ENCODE results near the gene MARCHF3. TPM values are rescaled to one million over a fixed set of nuclear protein-coding genes. Genes with fewer than 3 reads are reported as not detected.
A peak's percentile ranks its signal among the peaks of the same experiment; 100 is the strongest.

The MARCHF3 gene, protein sequence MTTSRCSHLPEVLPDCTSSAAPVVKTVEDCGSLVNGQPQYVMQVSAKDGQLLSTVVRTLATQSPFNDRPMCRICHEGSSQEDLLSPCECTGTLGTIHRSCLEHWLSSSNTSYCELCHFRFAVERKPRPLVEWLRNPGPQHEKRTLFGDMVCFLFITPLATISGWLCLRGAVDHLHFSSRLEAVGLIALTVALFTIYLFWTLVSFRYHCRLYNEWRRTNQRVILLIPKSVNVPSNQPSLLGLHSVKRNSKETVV
- total RNA-seq = 33.5 and 34.5 TPM in 2 replicates
- long read RNA-seq, full-length matches to known transcripts = 177 of 204 reads
- long read RNA-seq, partial matches to known transcripts = 2 of 204 reads
- long read RNA-seq, other reads (novel, unspliced or antisense) = 25 of 204 reads

- peaks cover 4% of the 10 kb centered on the region for H3K27me3 Mint-ChIP-seq (ENCODE audit: unreplicated experiment)
- no peaks in the 10 kb centered on the region for H3K9me3 Mint-ChIP-seq (ENCODE audit: unreplicated experiment)
- peak; percentile 99 for DNase-seq (ENCODE audit: extremely low spot score, unreplicated experiment)
- TF ChIP-seq, protein P1, sequence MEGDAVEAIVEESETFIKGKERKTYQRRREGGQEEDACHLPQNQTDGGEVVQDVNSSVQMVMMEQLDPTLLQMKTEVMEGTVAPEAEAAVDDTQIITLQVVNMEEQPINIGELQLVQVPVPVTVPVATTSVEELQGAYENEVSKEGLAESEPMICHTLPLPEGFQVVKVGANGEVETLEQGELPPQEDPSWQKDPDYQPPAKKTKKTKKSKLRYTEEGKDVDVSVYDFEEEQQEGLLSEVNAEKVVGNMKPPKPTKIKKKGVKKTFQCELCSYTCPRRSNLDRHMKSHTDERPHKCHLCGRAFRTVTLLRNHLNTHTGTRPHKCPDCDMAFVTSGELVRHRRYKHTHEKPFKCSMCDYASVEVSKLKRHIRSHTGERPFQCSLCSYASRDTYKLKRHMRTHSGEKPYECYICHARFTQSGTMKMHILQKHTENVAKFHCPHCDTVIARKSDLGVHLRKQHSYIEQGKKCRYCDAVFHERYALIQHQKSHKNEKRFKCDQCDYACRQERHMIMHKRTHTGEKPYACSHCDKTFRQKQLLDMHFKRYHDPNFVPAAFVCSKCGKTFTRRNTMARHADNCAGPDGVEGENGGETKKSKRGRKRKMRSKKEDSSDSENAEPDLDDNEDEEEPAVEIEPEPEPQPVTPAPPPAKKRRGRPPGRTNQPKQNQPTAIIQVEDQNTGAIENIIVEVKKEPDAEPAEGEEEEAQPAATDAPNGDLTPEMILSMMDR (IDR thresholded peaks at IDR 0.05) = peak; percentile 53
- peak within 1 kb of the TSS; percentile 92 for H3K4me3 Mint-ChIP-seq (ENCODE audit: unreplicated experiment)
- H3K36me3 Mint-ChIP-seq (ENCODE audit: unreplicated experiment) = peaks cover 1% of the 10 kb centered on the region
- peak within 1 kb of the TSS; percentile 78 for H3K27ac Mint-ChIP-seq (ENCODE audit: unreplicated experiment)
- peaks cover 26% of the 10 kb centered on the region for H3K4me1 Mint-ChIP-seq (ENCODE audit: unreplicated experiment)
Observed at GRCh38 chr5:127030259-127031146, at the start of gene MARCHF3. Gene MARCHF3 (minus strand): TSS chr5:127030558. CDS start chr5:126918171, 112,387 bp downstream.

GRCh38 chr5:127079994-127080491 lies 49.7 kb upstream of the MARCHF3 start:
- DNase-seq (ENCODE audit: extremely low spot score, unreplicated experiment) = no peak
- no peak overlapping the region for H3K4me3 Mint-ChIP-seq (ENCODE audit: unreplicated experiment)
- peaks cover 3% of the 10 kb centered on the region for H3K9me3 Mint-ChIP-seq (ENCODE audit: unreplicated experiment)
- peaks cover 35% of the 10 kb centered on the region for H3K4me1 Mint-ChIP-seq (ENCODE audit: unreplicated experiment)
- H3K36me3 Mint-ChIP-seq (ENCODE audit: unreplicated experiment) = no peaks in the 10 kb centered on the region
- H3K27me3 Mint-ChIP-seq (ENCODE audit: unreplicated experiment) = no peaks in the 10 kb centered on the region
- TF ChIP-seq, protein P1 (IDR thresholded peaks at IDR 0.05) = no peak
- no peak overlapping the region for H3K27ac Mint-ChIP-seq (ENCODE audit: unreplicated experiment)

DNA sequence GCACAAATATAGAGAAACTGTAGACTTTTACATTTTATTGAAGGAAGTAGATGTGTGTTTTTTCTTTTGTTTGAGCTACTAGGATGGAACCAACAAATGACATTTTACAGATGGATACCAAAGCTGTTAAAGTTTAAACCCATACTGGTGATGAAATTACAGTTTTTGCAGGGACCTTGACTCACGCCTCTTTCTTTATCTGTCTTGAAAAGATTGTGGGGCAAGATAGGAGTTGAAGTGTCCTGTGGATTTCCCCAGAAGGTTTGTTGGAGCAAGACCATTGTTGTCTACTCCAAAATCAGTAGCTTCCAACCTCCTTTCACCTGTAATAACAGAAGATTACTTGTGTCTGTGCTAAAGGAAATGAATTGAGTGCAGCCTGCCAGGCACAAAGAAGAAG lies 47.0 kb upstream of the MARCHF3 start:
- H3K27ac Mint-ChIP-seq (ENCODE audit: unreplicated experiment) = peak overlapping the region; percentile 71
- H3K27me3 Mint-ChIP-seq (ENCODE audit: unreplicated experiment) = no peaks in the 10 kb centered on the region
- H3K36me3 Mint-ChIP-seq (ENCODE audit: unreplicated experiment) = no peaks in the 10 kb centered on the region
- H3K4me3 Mint-ChIP-seq (ENCODE audit: unreplicated experiment) = no peak overlapping the region
- peaks cover 3% of the 10 kb centered on the region for H3K9me3 Mint-ChIP-seq (ENCODE audit: unreplicated experiment)
- no peak for DNase-seq (ENCODE audit: extremely low spot score, unreplicated experiment)
- TF ChIP-seq, protein P1 (IDR thresholded peaks at IDR 0.05) = no peak
- H3K4me1 Mint-ChIP-seq (ENCODE audit: unreplicated experiment) = peaks cover 47% of the 10 kb centered on the region

DNA sequence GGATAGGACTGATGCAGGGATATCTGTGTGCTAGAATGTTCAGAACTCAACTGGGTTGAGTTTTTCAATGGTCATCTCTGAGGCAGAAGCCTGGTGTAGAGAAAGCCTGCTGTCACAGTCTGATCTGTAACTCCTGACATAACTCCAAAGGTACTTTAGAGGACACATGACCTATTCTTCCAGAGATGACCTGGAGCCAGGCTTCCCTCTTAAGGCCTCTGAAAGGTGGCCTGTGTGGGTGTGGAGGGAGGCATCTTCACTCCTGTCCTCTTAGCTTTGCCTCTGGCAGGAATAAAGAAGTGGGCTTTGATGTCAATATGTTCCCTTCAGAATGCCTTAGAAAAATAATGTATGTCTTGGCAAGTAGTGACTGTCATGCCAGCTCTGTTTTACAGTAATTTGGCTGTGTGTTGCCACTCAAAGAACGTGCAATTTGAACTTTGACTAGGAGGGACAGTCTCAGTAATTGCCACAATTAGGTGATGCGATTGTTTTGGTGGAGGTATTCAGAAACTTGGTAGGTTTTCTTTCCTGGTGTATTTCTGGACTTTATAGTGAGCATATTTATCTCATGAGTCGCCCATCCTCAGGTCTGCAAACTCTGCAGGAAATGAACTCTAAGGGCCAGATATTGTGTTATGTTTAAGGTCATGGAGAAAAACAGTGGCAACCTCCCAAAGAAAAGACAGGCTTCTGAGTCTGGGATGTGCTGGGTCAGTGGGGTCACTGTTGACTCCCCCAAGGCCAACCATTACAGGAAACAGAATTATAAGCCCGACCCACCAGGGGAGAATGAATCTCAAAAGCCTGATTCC lies 46.2 kb upstream of the MARCHF3 start:
- Mint-ChIP-seq H3K36me3 (ENCODE audit: unreplicated experiment) (no peaks in the 10 kb centered on the region), H3K27ac (ENCODE audit: unreplicated experiment) (peak overlapping the region; percentile 71), H3K4me1 (ENCODE audit: unreplicated experiment) (peaks cover 47% of the 10 kb centered on the region), H3K4me3 (ENCODE audit: unreplicated experiment) (no peak overlapping the region), H3K9me3 (ENCODE audit: unreplicated experiment) (no peaks in the 10 kb centered on the region), H3K27me3 (ENCODE audit: unreplicated experiment) (no peaks in the 10 kb centered on the region)
- DNase-seq (ENCODE audit: extremely low spot score, unreplicated experiment) = no peak
- TF ChIP-seq, protein P1 (IDR thresholded peaks at IDR 0.05) = no peak
